ENCODE results near the gene VILL. TPM values are rescaled to one million over a fixed set of nuclear protein-coding genes. Genes with fewer than 3 reads are reported as not detected.
"Not testable (repeated sequence)": the region's sequence is repeated elsewhere in the genome, so short reads cannot be mapped to it uniquely, and the experiment has no call there.

Gene VILL
- total RNA-seq, 6 donors from 2014 or later = 5.6 to 41.9 (median 19.0) TPM

- H3K36me3 ChIP-seq = peaks cover 0 to 26% (median 10%) of the 10 kb centered on the region in 4 donors
- peaks cover 10 to 30% (median 18%) of the 10 kb centered on the region in 4 donors for H3K4me1 ChIP-seq
- no peaks in the 10 kb centered on the region for H3K27me3 ChIP-seq
- no peak for DNase-seq
- TF ChIP-seq EP300 (IDR thresholded peaks at IDR 0.05) (no peak), POLR2A (IDR thresholded peaks at IDR 0.05) (no peak), CTCF (IDR thresholded peaks at IDR 0.05) (no peak), POLR2AphosphoS5 (IDR thresholded peaks at IDR 0.05) (no peak)
- no peak overlapping the region for H3K4me3 ChIP-seq
- H3K27ac ChIP-seq = no peak overlapping the region
- 94 to 95% methylated on average over 7 of the region's 7 CpGs for WGBS, 2 donors
- no peaks in the 10 kb centered on the region for H3K9me3 ChIP-seq
- ATAC-seq (ENCODE audit: low FRiP score in 2 of 2) = no peak
Measured at GRCh38 chr3:37984596-37984995, 6.0 kb upstream of the VILL start.

- Histone ChIP-seq H3K4me3 (no peak overlapping the region), H3K9me3 (no peaks in the 10 kb centered on the region), H3K4me1 (peaks cover 10 to 34% (median 19%) of the 10 kb centered on the region in 4 donors), H3K27ac (peak overlapping the region; percentile 39 to 86 (median 59)), H3K36me3 (peaks cover 0 to 24% (median 3%) of the 10 kb centered on the region in 4 donors), H3K27me3 (no peaks in the 10 kb centered on the region)
- ATAC-seq (ENCODE audit: low FRiP score in 2 of 2) (peak in 1 of 2 donors; percentile 9), DNase-seq (peak in 1 of 2 donors; percentile 85)
- 71 to 76% methylated on average over 8 of the region's 8 CpGs for WGBS, 2 donors
- TF ChIP-seq EP300 (IDR thresholded peaks at IDR 0.05) (no peak), POLR2AphosphoS5 (IDR thresholded peaks at IDR 0.05) (peak in 1 of 2 donors; percentile 44), POLR2A (IDR thresholded peaks at IDR 0.05) (no peak)
Measured at GRCh38 chr3:37985637-37986320, 4.8 kb upstream of the VILL start.

GRCh38 chr3:37986479-37987314, 3.9 kb upstream of the VILL start:
- peak; percentile 57 to 89 for ATAC-seq (ENCODE audit: low FRiP score in 2 of 2)
- Histone ChIP-seq H3K27ac (peak overlapping the region; percentile 45 to 86 (median 77)), H3K4me1 (peaks cover 10 to 36% (median 20%) of the 10 kb centered on the region in 4 donors), H3K4me3 (no peak overlapping the region), H3K36me3 (peaks cover 0 to 16% (median 2%) of the 10 kb centered on the region in 4 donors), H3K9me3 (no peaks in the 10 kb centered on the region), H3K27me3 (no peaks in the 10 kb centered on the region)
- no peak for TF ChIP-seq POLR2A (IDR thresholded peaks at IDR 0.05)
- peak in 1 of 4 donors; percentile 30 for TF ChIP-seq EP300 (IDR thresholded peaks at IDR 0.05)
- TF ChIP-seq CTCF (IDR thresholded peaks at IDR 0.05) = no peak
- TF ChIP-seq POLR2AphosphoS5 (IDR thresholded peaks at IDR 0.05) = peak in 1 of 2 donors; percentile 38
- WGBS, 2 donors = 64 to 78% methylated on average over 6 to 12 of the region's 12 CpGs
- DNase-seq = peak in 1 of 2 donors; percentile 92

- no peaks in the 10 kb centered on the region for H3K27me3 ChIP-seq
- peaks cover 0 to 11% (median 0%) of the 10 kb centered on the region in 4 donors for H3K36me3 ChIP-seq
- TF ChIP-seq EP300 (IDR thresholded peaks at IDR 0.05) = no peak
- TF ChIP-seq POLR2A (IDR thresholded peaks at IDR 0.05) = no peak
- WGBS, 2 donors = 68% methylated on average over 2 of the region's 2 CpGs; no CpG with 5 or more reads in 1 of the 2 donors
- peaks cover 10 to 36% (median 22%) of the 10 kb centered on the region in 4 donors for H3K4me1 ChIP-seq
- no peak overlapping the region for H3K4me3 ChIP-seq
- peak overlapping the region; percentile 45 to 86 (median 77) for H3K27ac ChIP-seq
- DNase-seq = no peak
- ATAC-seq (ENCODE audit: low FRiP score in 2 of 2) = no peak
- H3K9me3 ChIP-seq = no peaks in the 10 kb centered on the region
Measured at GRCh38 chr3:37987315-37987697, 3.3 kb upstream of the VILL start.

GRCh38 chr3:37987751-37988179, 2.8 kb upstream of the VILL start:
- WGBS, 2 donors = 62 to 72% methylated on average over 7 of the region's 7 CpGs
- TF ChIP-seq POLR2AphosphoS5 (IDR thresholded peaks at IDR 0.05) (no peak), CTCF (IDR thresholded peaks at IDR 0.05) (no peak), POLR2A (IDR thresholded peaks at IDR 0.05) (no peak), EP300 (IDR thresholded peaks at IDR 0.05) (no peak)

GRCh38 chr3:37988376-37988775, 2.2 kb upstream of the VILL start:
- H3K36me3 ChIP-seq; H3K9me3 ChIP-seq; H3K4me3 ChIP-seq; ATAC-seq (ENCODE audit: low FRiP score in 2 of 2); H3K27me3 ChIP-seq: not testable (repeated sequence)
- peak overlapping the region in 2 of 4 donors; percentile 83 to 86 for H3K27ac ChIP-seq
- peak in 1 of 2 donors; percentile 67 for DNase-seq
- peaks cover 13 to 43% (median 28%) of the 10 kb centered on the region in 4 donors for H3K4me1 ChIP-seq
- WGBS, 2 donors = 65 to 75% methylated on average over 10 of the region's 10 CpGs

More at GRCh38 chr3:37987751-37988179, 2.8 kb upstream of the VILL start:
- H3K4me1 ChIP-seq = peaks cover 10 to 37% (median 24%) of the 10 kb centered on the region in 4 donors
- H3K27ac ChIP-seq = peak overlapping the region in 3 of 4 donors; percentile 71 to 86 (median 83)
- no peak overlapping the region for H3K4me3 ChIP-seq
- peak in 1 of 2 donors; percentile 73 for DNase-seq
- ATAC-seq (ENCODE audit: low FRiP score in 2 of 2) = no peak
- H3K27me3 ChIP-seq = no peaks in the 10 kb centered on the region
- H3K36me3 ChIP-seq = peaks cover 0 to 9% (median 0%) of the 10 kb centered on the region in 4 donors
- no peaks in the 10 kb centered on the region for H3K9me3 ChIP-seq

All from upper lobe of left lung (tissue), 6 donors.